ENCODE results near the gene APH1A. TPM values are rescaled to one million over a fixed set of nuclear protein-coding genes. Genes with fewer than 3 reads are reported as not detected.

Gene APH1A
- total and polyA plus RNA-seq, 2 of the 13 experiments (the other 11 are each of a cell fraction or from before 2014, with no cell fraction given): 114 to 130 TPM

- peak; percentile 94 for ATAC-seq
- DNase-seq (ENCODE audit: low spot score): peak; percentile 99
- under 1% methylated on average over 33 of the region's 33 CpGs for WGBS (ENCODE audit: low lambda C conversion rate)
- intact Hi-C loops (cut with micrococcal nuclease; ENCODE audit: unreplicated experiment): no loop called here
- H2AFZ ChIP-seq (ENCODE audit: low read length): peak within 1 kb of the TSS; percentile 69
- no peaks in the 10 kb centered on the region for H4K20me1 ChIP-seq (ENCODE audit: insufficient read depth, low read length)
- H3K4me2 ChIP-seq (ENCODE audit: low read depth, low read length): peak within 1 kb of the TSS; percentile 93
- H3K79me2 ChIP-seq (ENCODE audit: insufficient read depth, low read length): peaks cover 41% of the 10 kb centered on the region
- no peaks in the 10 kb centered on the region for H3K9me3 ChIP-seq (ENCODE audit: low read length)
- peak within 1 kb of the TSS; percentile 83 to 93 (median 84) for H3K4me3 ChIP-seq (replicated peaks in 1 of 3; ENCODE audit: insufficient read depth in 1 of 3, low read depth in 2 of 3, low read length in 3 of 3)
- ChIA-PET POLR2A (interaction anchor here (1.0 kb wide), 1 partner anchor 44 kb away, joined by 3 read pairs; no protein-coding TSS in a partner anchor), CTCF (ENCODE audit: low intra/inter-chr PET ratio, low total read pairs) (no interaction called here)
- no peaks in the 10 kb centered on the region; a peak in 2 of 5 replicates for H3K27me3 ChIP-seq (ENCODE audit: control insufficient read depth in 1 of 2, insufficient read depth in 2 of 2, low read length in 2 of 2)
- H3K36me3 ChIP-seq (replicated peaks in 1 of 2; ENCODE audit: control insufficient read depth in 1 of 2, insufficient read depth in 2 of 2, low read length in 2 of 2): 0 out of 5 replicates have a peak, but pooled peaks cover 0 to 1% of the 10 kb centered on the region in 2 experiments
- peak; percentile 99 for FAIRE-seq
- in situ Hi-C loops (cut with HindIII; ENCODE audit: extremely low pct_ligation_motif_present, low pct_unique_long_range_greater_than_20kb): no loop called here
- peak within 1 kb of the TSS; percentile 90 for H3K9ac ChIP-seq (ENCODE audit: insufficient read depth, low read depth, low read length)
- BruUV-seq (replicated peaks): no TSS peak
- peak within 1 kb of the TSS; percentile 88 for H3K27ac ChIP-seq (ENCODE audit: extremely low read length, insufficient read depth, low read length)
- H3K4me1 ChIP-seq (ENCODE audit: insufficient read depth, low read length): peaks cover 31% of the 10 kb centered on the region
- TF ChIP-seq ZNF558 (CRISPR knock-in tag; IDR thresholded peaks at IDR 0.05; ENCODE audit: borderline replicate concordance): no peak
- TF ChIP-seq MAX (IDR thresholded peaks at IDR 0.05): peak; percentile 62
- peak; percentile 91; the same call in 1 of the 2 replicates for TF ChIP-seq ZNF580 (CRISPR knock-in tag; IDR thresholded peaks at IDR 0.05; ENCODE audit: borderline replicate concordance, low read depth)
- peak; percentile 48; the same call in 1 of the 2 replicates for TF ChIP-seq GMEB2 (CRISPR knock-in tag; IDR thresholded peaks at IDR 0.05; ENCODE audit: low read depth)
- TF ChIP-seq ZNF816 (CRISPR knock-in tag; IDR thresholded peaks at IDR 0.05; ENCODE audit: borderline replicate concordance): no peak; the same call in 1 of the 2 replicates
- no peak for TF ChIP-seq RBFOX2 (IDR thresholded peaks at IDR 0.05; ENCODE audit: low read depth, low read length)
- no peak for TF ChIP-seq CENPX (CRISPR knock-in tag; IDR thresholded peaks at IDR 0.05)
- peak; percentile 36; the same call in 1 of the 2 replicates for TF ChIP-seq HMG20A (CRISPR knock-in tag; IDR thresholded peaks at IDR 0.05; ENCODE audit: borderline replicate concordance)
- TF ChIP-seq NFE2 (CRISPR knock-in tag; IDR thresholded peaks at IDR 0.05): no peak
- TF ChIP-seq CEBPG (CRISPR knock-in tag; IDR thresholded peaks at IDR 0.05): no peak; the same call in 1 of the 2 replicates
- TF ChIP-seq HNRNPLL (IDR thresholded peaks at IDR 0.05; ENCODE audit: low read depth, low read length, poor library complexity, severe bottlenecking): no peak
- TF ChIP-seq KAT8 (CRISPR knock-in tag; IDR thresholded peaks at IDR 0.05): peak; percentile 76
- TF ChIP-seq ZNF839 (CRISPR knock-in tag; IDR thresholded peaks at IDR 0.05; ENCODE audit: borderline replicate concordance): no peak
- TF ChIP-seq ZNF589 (CRISPR knock-in tag; conservative IDR thresholded peaks at IDR 0.05): peak; percentile 95
- no peak for TF ChIP-seq ZNF432 (CRISPR knock-in tag; IDR thresholded peaks at IDR 0.05; ENCODE audit: borderline replicate concordance)
- TF ChIP-seq THAP8 (CRISPR knock-in tag; IDR thresholded peaks at IDR 0.05; ENCODE audit: borderline replicate concordance): no peak
- TF ChIP-seq ZNF776 (CRISPR knock-in tag; IDR thresholded peaks at IDR 0.05): 0 out of 2 replicates have a peak, but pooled peaks have one; percentile 45
- TF ChIP-seq CHCHD3 (CRISPR knock-in tag; IDR thresholded peaks at IDR 0.05): peak; percentile 30; the same call in 1 of the 2 replicates
- 0 out of 2 replicates have a peak, but pooled peaks have one; percentile 32 for TF ChIP-seq MAZ (IDR thresholded peaks at IDR 0.05; ENCODE audit: borderline replicate concordance, low read depth, low read length)
- peak; percentile 81; the same call in 1 of the 2 replicates for TF ChIP-seq MAZ (CRISPR knock-in tag; IDR thresholded peaks at IDR 0.05; ENCODE audit: low read depth)
- no peak; the same call in 1 of the 2 replicates for TF ChIP-seq ZNF274 (CRISPR knock-in tag; IDR thresholded peaks at IDR 0.05)
Observed at GRCh38 chr1:150235852-150236613, 32.8 kb downstream of the APH1A start, which contains the start of gene ANP32E. TSS of gene ANP32E (minus strand) at chr1:150236112. CDS start at chr1:150235786, 326 bp downstream.

Data from HepG2 (cell line).